T-cell (primary cell): Measurements from ENCODE around the gene RAP1GDS1. TPM values are rescaled to one million over a fixed set of nuclear protein-coding genes. Genes with fewer than 3 reads are reported as not detected.
"Not testable (repeated sequence)": the region's sequence is repeated elsewhere in the genome, so short reads cannot be mapped to it uniquely, and the experiment has no call there.

Experiments used
- ATAC-seq, 4 experiments: fragments of 200-7000 bp in 3 of 4; fragments of 150-1000 bp in 1 of 4; cut with Tn5 transposase; replicated peaks in 1 of 4; 1 replicate in 3 of 4; 2 replicates in 1 of 4; pipeline ENCODE4 v1.10.0; 2021; ENCODE audit warnings: moderate library complexity in 3 of 4, mild to moderate bottlenecking in 2 of 4, moderate number of reproducible peaks in 1 of 4
- CTCF ChIA-PET, 2 donors: fragments of 300-600 bp; sonication (Branson Sonifier 250); formaldehyde crosslinking; loops; one replicate each; lab custom pipeline; 2022; ENCODE audit warnings: antibody characterized with exemption in 2 of 2; lab: Charles Lee
- POLR2A ChIA-PET, 2 donors: fragments of 300-600 bp; sonication (Branson Sonifier 250); formaldehyde crosslinking; loops; one replicate each; lab custom pipeline; 2022; ENCODE audit warnings: antibody characterized with exemption in 2 of 2; lab: Charles Lee
- DNase-seq, 35 experiments: peaks; one replicate each; pipeline versions ENCODE4 v3.0.0 to v3.0.0-alpha.2; 2013 to 2023
- H3K27ac ChIP-seq: one replicate; pipeline ENCODE4 v1.5.1; 2013; ENCODE audit warnings: low read length
- H3K27me3 ChIP-seq, 2 experiments: replicated peaks in 1 of 2; 1 replicate in 1 of 2; 2 replicates in 1 of 2; pipeline versions ENCODE4 v1.6.1 to v1.7.0; 2013; ENCODE audit warnings: low read length in 1 of 2, mixed read lengths in 1 of 2; ENCODE audit not compliant: control insufficient read depth in 2 of 2, insufficient read depth in 2 of 2; ENCODE audit errors: extremely low read depth in 1 of 2
- H3K36me3 ChIP-seq, 2 donors: 1 replicate in 1 of 2; 2 replicates in 1 of 2; pipeline versions ENCODE4 v1.6.1 to v1.7.0; 2013; ENCODE audit warnings: low read length in 1 of 2; ENCODE audit not compliant: control insufficient read depth in 2 of 2, insufficient read depth in 1 of 2; ENCODE audit errors: extremely low read depth in 1 of 2
- H3K4me1 ChIP-seq, 2 experiments: 1 replicate in 1 of 2; 2 replicates in 1 of 2; pipeline versions ENCODE4 v1.6.1 to v1.7.0; 2013; ENCODE audit warnings: low read length in 2 of 2, mixed read lengths in 1 of 2; ENCODE audit not compliant: insufficient read depth in 2 of 2, control insufficient read depth in 1 of 2; ENCODE audit errors: extremely low read depth in 1 of 2
- H3K4me3 ChIP-seq, 2 donors: 1 replicate in 1 of 2; 2 replicates in 1 of 2; pipeline versions ENCODE4 v1.5.1 to v1.7.0; 2013; ENCODE audit warnings: mild to moderate bottlenecking in 2 of 2, low read length in 1 of 2, moderate library complexity in 1 of 2; ENCODE audit not compliant: control insufficient read depth in 1 of 2; ENCODE audit errors: extremely low read depth in 1 of 2
- H3K9me3 ChIP-seq: 2 replicates; pipeline ENCODE4 v1.7.0; 2013
- H3K27ac Mint-ChIP-seq, 2 donors: one replicate each; pipeline ENCODE4 v1.8.0; 2020 to 2021; ENCODE audit warnings: mild to moderate bottlenecking in 2 of 2, mixed read lengths in 2 of 2
- H3K27me3 Mint-ChIP-seq, 2 donors: one replicate each; pipeline ENCODE4 v1.8.0; 2021 to 2022; ENCODE audit warnings: mixed read lengths in 2 of 2
- H3K36me3 Mint-ChIP-seq: one replicate; pipeline ENCODE4 v1.8.0; 2021; ENCODE audit warnings: mixed read lengths
- H3K4me1 Mint-ChIP-seq, 3 donors: one replicate each; pipeline ENCODE4 v1.8.0; 2020 to 2022; ENCODE audit warnings: mixed read lengths in 3 of 3, mild to moderate bottlenecking in 1 of 3
- H3K4me3 Mint-ChIP-seq, 3 donors: one replicate each; pipeline ENCODE4 v1.8.0; 2020 to 2022; ENCODE audit warnings: mild to moderate bottlenecking in 3 of 3, mixed read lengths in 3 of 3, moderate library complexity in 3 of 3
- H3K9me3 Mint-ChIP-seq, 3 donors: one replicate each; pipeline ENCODE4 v1.8.0; 2020 to 2022; ENCODE audit warnings: mixed read lengths in 3 of 3
- WGBS: methylation state at CpG from one replicate; pipeline ENCODE4 v1.1.5; 2013; ENCODE audit warnings: missing lambda C conversion rate; ENCODE audit not compliant: insufficient coverage; 5-methylcytosine and 5-hydroxymethylcytosine counted together
- total RNA-seq, 35 experiments: library from RNA in 6 of 35; stranded (reverse) in 6 of 35; fragments of 120-200 nt in 1 of 35; gene quantifications; one replicate each; pipeline versions ENCODE4 v1.2.1 to v1.2.4 and lab custom pipeline; 2013 to 2026

Gene RAP1GDS1
- total RNA-seq, 5 donors from 2014 or later (not counting 1 experiment from before 2014, with no cell fraction given), result 37.6 to 43.8 (median 39.7) TPM

GRCh38 chr4:98411731-98412130 is 150.5 kb downstream of the RAP1GDS1 start:
- Histone ChIP-seq H3K27me3 (no peaks in the 10 kb centered on the region), H3K9me3 (peaks cover 2% of the 10 kb centered on the region), H3K36me3 (peaks cover 0 to 6% of the 10 kb centered on the region in 2 donors), H3K4me3 (no peak overlapping the region), H3K4me1 (no peaks in the 10 kb centered on the region), H3K27ac (no peak overlapping the region)
- no peak overlapping the region for H3K4me3 Mint-ChIP-seq
- DNase-seq (no peak), ATAC-seq (no peak)
- H3K36me3 Mint-ChIP-seq, result peaks cover 52% of the 10 kb centered on the region
- no CpG with 5 or more reads among the region's 2 CpGs for WGBS
- H3K4me1 Mint-ChIP-seq, result no peaks in the 10 kb centered on the region
- H3K27me3 Mint-ChIP-seq, result no peaks in the 10 kb centered on the region
- POLR2A ChIA-PET, result no interaction called here
- H3K9me3 Mint-ChIP-seq, result peaks cover 8 to 10% (median 9%) of the 10 kb centered on the region in 3 donors
- CTCF ChIA-PET, result no interaction called here
- H3K27ac Mint-ChIP-seq, result no peak overlapping the region

GRCh38 chr4:98416844-98417243 is 155.7 kb downstream of the RAP1GDS1 start:
- no peak for ATAC-seq
- peaks cover 50% of the 10 kb centered on the region for H3K36me3 Mint-ChIP-seq
- ChIA-PET POLR2A (interaction anchor here in 1 of 2 donors (0.6 kb wide), 1 partner anchor 512 kb away, joined by 3 read pairs; no protein-coding TSS in a partner anchor), CTCF (no interaction called here)
- H3K4me3 ChIP-seq, result no peak overlapping the region
- H3K36me3 ChIP-seq, result peaks cover 0 to 32% of the 10 kb centered on the region in 2 donors
- H3K4me3 Mint-ChIP-seq, result no peak overlapping the region
- no peaks in the 10 kb centered on the region for H3K27me3 Mint-ChIP-seq
- H3K9me3 Mint-ChIP-seq, result peaks cover 5 to 7% (median 5%) of the 10 kb centered on the region in 3 donors
- H3K27me3 ChIP-seq, result no peaks in the 10 kb centered on the region
- H3K4me1 ChIP-seq, result no peaks in the 10 kb centered on the region
- H3K4me1 Mint-ChIP-seq, result no peaks in the 10 kb centered on the region
- DNase-seq, result no peak
- no peak overlapping the region for H3K27ac ChIP-seq
- peaks cover 2% of the 10 kb centered on the region for H3K9me3 ChIP-seq
- no peak overlapping the region for H3K27ac Mint-ChIP-seq

GRCh38 chr4:98420151-98420550 is 159.0 kb downstream of the RAP1GDS1 start:
- H3K9me3 Mint-ChIP-seq, H3K27me3 Mint-ChIP-seq, H3K4me1 Mint-ChIP-seq, POLR2A ChIA-PET, H3K27ac ChIP-seq, H3K4me1 ChIP-seq, H3K27me3 ChIP-seq, H3K9me3 ChIP-seq, H3K27ac Mint-ChIP-seq, ATAC-seq, H3K4me3 ChIP-seq, CTCF ChIA-PET, DNase-seq, H3K4me3 Mint-ChIP-seq: not testable (repeated sequence)
- peaks cover 0 to 41% of the 10 kb centered on the region in 2 donors for H3K36me3 ChIP-seq
- 100% methylated on average over 3 of the region's 3 CpGs for WGBS
- peaks cover 63% of the 10 kb centered on the region for H3K36me3 Mint-ChIP-seq

- Mint-ChIP-seq H3K4me1 (peaks cover 11 to 16% (median 14%) of the 10 kb centered on the region in 3 donors), H3K4me3 (no peak overlapping the region), H3K27me3 (no peaks in the 10 kb centered on the region), H3K9me3 (peaks cover 0 to 6% (median 0%) of the 10 kb centered on the region in 3 donors), H3K36me3 (peaks cover 64% of the 10 kb centered on the region), H3K27ac (no peak overlapping the region)
- no peak for DNase-seq
- 100% methylated on average over 2 of the region's 5 CpGs for WGBS
- H3K4me3 ChIP-seq, result no peak overlapping the region
- ATAC-seq, result no peak
- H3K9me3 ChIP-seq, result no peaks in the 10 kb centered on the region
- POLR2A ChIA-PET, result interaction anchor here in 1 of 2 donors (1.8 kb wide), 1 partner anchor 41 kb away, joined by 3 read pairs; no protein-coding TSS in a partner anchor
- CTCF ChIA-PET, result interaction anchor here in 1 of 2 donors (1.3 kb wide), 1 partner anchor 46 kb away, joined by 3 read pairs; no protein-coding TSS in a partner anchor
- no peaks in the 10 kb centered on the region for H3K4me1 ChIP-seq
- no peaks in the 10 kb centered on the region for H3K27me3 ChIP-seq
- H3K27ac ChIP-seq, result no peak overlapping the region
- H3K36me3 ChIP-seq, result peaks cover 0 to 41% of the 10 kb centered on the region in 2 donors
These were observed 159.9 kb downstream of the RAP1GDS1 start for GRCh38 chr4:98421111-98421510.

GRCh38 chr4:98423009-98423408 is 161.8 kb downstream of the RAP1GDS1 start:
- no peaks in the 10 kb centered on the region for H3K27me3 Mint-ChIP-seq
- peaks cover 14 to 22% (median 17%) of the 10 kb centered on the region in 3 donors for H3K4me1 Mint-ChIP-seq
- Histone ChIP-seq H3K27me3 (no peaks in the 10 kb centered on the region), H3K36me3 (peaks cover 0 to 35% of the 10 kb centered on the region in 2 donors), H3K27ac (no peak overlapping the region), H3K4me3 (no peak overlapping the region), H3K4me1 (no peaks in the 10 kb centered on the region), H3K9me3 (no peaks in the 10 kb centered on the region)
- H3K4me3 Mint-ChIP-seq, result no peak overlapping the region
- no peak overlapping the region for H3K27ac Mint-ChIP-seq
- DNase-seq (no peak), ATAC-seq (no peak)
- peaks cover 0 to 6% (median 0%) of the 10 kb centered on the region in 3 donors for H3K9me3 Mint-ChIP-seq
- 100% methylated on average over 4 of the region's 4 CpGs for WGBS
- ChIA-PET POLR2A (interaction anchor here in 1 of 2 donors (1.8 kb wide), 1 partner anchor 42 kb away, joined by 3 read pairs; no protein-coding TSS in a partner anchor), CTCF (no interaction called here)
- peaks cover 53% of the 10 kb centered on the region for H3K36me3 Mint-ChIP-seq

GRCh38 chr4:98430708-98431403 is 169.7 kb downstream of the RAP1GDS1 start:
- DNase-seq, result no peak
- H3K4me3 ChIP-seq, result no peak overlapping the region
- no peak overlapping the region for H3K27ac ChIP-seq
- Mint-ChIP-seq H3K36me3 (peaks cover 25% of the 10 kb centered on the region), H3K9me3 (no peaks in the 10 kb centered on the region), H3K4me3 (no peak overlapping the region), H3K27ac (no peak overlapping the region), H3K27me3 (no peaks in the 10 kb centered on the region), H3K4me1 (peaks cover 5 to 9% (median 6%) of the 10 kb centered on the region in 3 donors)
- 89% methylated on average over 1 of the region's 4 CpGs for WGBS
- POLR2A ChIA-PET, result interaction anchor here in 1 of 2 donors (0.5 kb wide), 1 partner anchor 18 kb away, joined by 3 read pairs; no protein-coding TSS in a partner anchor
- no peaks in the 10 kb centered on the region for H3K9me3 ChIP-seq
- peaks cover 0 to 14% of the 10 kb centered on the region in 2 donors for H3K36me3 ChIP-seq
- CTCF ChIA-PET, result interaction anchor here in 1 of 2 donors (0.6 kb wide), 1 partner anchor 489 kb away, joined by 7 read pairs; no protein-coding TSS in a partner anchor
- no peaks in the 10 kb centered on the region for H3K4me1 ChIP-seq
- ATAC-seq, result no peak
- H3K27me3 ChIP-seq, result no peaks in the 10 kb centered on the region
